H9 (cell line): ENCODE results near the gene NFATC1. TPM values are rescaled to one million over a fixed set of nuclear protein-coding genes. Genes with fewer than 3 reads are reported as not detected.

Source experiments
- DNase-seq: peaks from one replicate; pipeline ENCODE4 v3.0.0-alpha.2; 2017
- H2AFZ ChIP-seq: one replicate; pipeline ENCODE4 v1.6.1; 2013; ENCODE audit warnings: mild to moderate bottlenecking, low read length, control low read depth, moderate library complexity
- H2AK5ac ChIP-seq: 2 replicates; pipeline ENCODE4 v1.6.1; 2013; ENCODE audit warnings: low read length, control low read depth, mixed read lengths; ENCODE audit not compliant: insufficient read length
- H2BK120ac ChIP-seq: one replicate; pipeline ENCODE4 v1.6.1; 2013; ENCODE audit warnings: low read depth, mild to moderate bottlenecking, low read length, control low read depth, inconsistent platforms; ENCODE audit not compliant: poor library complexity, severe bottlenecking
- H2BK12ac ChIP-seq: 2 replicates; pipeline ENCODE4 v1.6.1; 2013; ENCODE audit warnings: low read length, control low read depth, mixed read lengths, low read depth; ENCODE audit not compliant: insufficient read length
- H2BK15ac ChIP-seq: 2 replicates; pipeline ENCODE4 v1.6.1; 2013; ENCODE audit warnings: low read depth, low read length, control low read depth
- H2BK20ac ChIP-seq: one replicate; pipeline ENCODE4 v1.6.1; 2013; ENCODE audit warnings: low read depth, mild to moderate bottlenecking, low read length, control low read depth, inconsistent platforms; ENCODE audit not compliant: poor library complexity, severe bottlenecking
- H2BK5ac ChIP-seq: 2 replicates; pipeline ENCODE4 v1.6.1; 2013; ENCODE audit warnings: low read length, control low read depth, mixed read lengths; ENCODE audit not compliant: insufficient read length
- H3K14ac ChIP-seq: 2 replicates; pipeline ENCODE4 v1.6.1; 2013; ENCODE audit warnings: low read length, control low read depth; ENCODE audit not compliant: insufficient read depth
- H3K18ac ChIP-seq: 2 replicates; pipeline ENCODE4 v1.6.1; 2013; ENCODE audit warnings: low read depth, mild to moderate bottlenecking, mixed read lengths, low read length, control low read depth; ENCODE audit not compliant: insufficient read length
- H3K23ac ChIP-seq: 2 replicates; pipeline ENCODE4 v1.6.1; 2013; ENCODE audit warnings: low read length, control low read depth, mixed read lengths, low read depth; ENCODE audit not compliant: insufficient read length
- H3K23me2 ChIP-seq: 2 replicates; pipeline ENCODE4 v1.6.1; 2013; ENCODE audit warnings: low read depth, mild to moderate bottlenecking, mixed read lengths, low read length, control low read depth; ENCODE audit not compliant: insufficient read length, poor library complexity, severe bottlenecking
- H3K27ac ChIP-seq: 2 replicates; pipeline ENCODE4 v1.5.1; 2013; ENCODE audit warnings: low read length, control low read depth, mixed read lengths, low read depth; ENCODE audit not compliant: insufficient read length
- H3K27me3 ChIP-seq: 2 replicates; pipeline ENCODE4 v1.6.1; 2013; ENCODE audit warnings: low read length, control low read depth, inconsistent platforms; ENCODE audit not compliant: insufficient read depth
- H3K4ac ChIP-seq: 2 replicates; pipeline ENCODE4 v1.6.1; 2013; ENCODE audit warnings: low read depth, mild to moderate bottlenecking, control low read depth, inconsistent platforms, low read length, moderate library complexity
- H3K4me1 ChIP-seq: 2 replicates; pipeline ENCODE4 v1.6.1; 2013; ENCODE audit warnings: low read length, control low read depth, inconsistent platforms; ENCODE audit not compliant: insufficient read depth
- H3K4me2 ChIP-seq: 2 replicates; pipeline ENCODE4 v1.6.1; 2013; ENCODE audit warnings: low read length, control low read depth, mixed read lengths; ENCODE audit not compliant: insufficient read length, insufficient read depth
- H3K56ac ChIP-seq: 2 replicates; pipeline ENCODE4 v1.6.1; 2013; ENCODE audit warnings: low read depth, mild to moderate bottlenecking, mixed read lengths, low read length, control low read depth; ENCODE audit not compliant: insufficient read length
- H3K79me1 ChIP-seq: 2 replicates; pipeline ENCODE4 v1.6.1; 2013; ENCODE audit warnings: low read depth, mild to moderate bottlenecking, moderate library complexity, low read length, control low read depth, inconsistent platforms; ENCODE audit not compliant: insufficient read depth, poor library complexity, severe bottlenecking
- H3K79me2 ChIP-seq: 2 replicates; pipeline ENCODE4 v1.6.1; 2013; ENCODE audit warnings: low read length, control low read depth, inconsistent platforms; ENCODE audit not compliant: insufficient read depth
- H3K9ac ChIP-seq: 2 replicates; pipeline ENCODE4 v1.6.1; 2013; ENCODE audit warnings: low read length, control low read depth, mixed read lengths; ENCODE audit not compliant: insufficient read length; ENCODE audit errors: extremely low read depth
- H3K9me3 ChIP-seq: one replicate; pipeline ENCODE4 v1.6.1; 2013; ENCODE audit warnings: low read depth, low read length, inconsistent platforms; ENCODE audit not compliant: control insufficient read depth
- H3T11ph ChIP-seq: one replicate; pipeline ENCODE4 v1.6.1; 2013; ENCODE audit warnings: mild to moderate bottlenecking, low read length, control low read depth, inconsistent platforms
- H4K20me1 ChIP-seq: one replicate; pipeline ENCODE4 v1.6.1; 2013; ENCODE audit not compliant: control insufficient read depth, insufficient read length, insufficient read depth
- H4K5ac ChIP-seq: 2 replicates; pipeline ENCODE4 v1.6.1; 2013; ENCODE audit warnings: low read depth, mild to moderate bottlenecking, mixed read lengths, low read length, control low read depth; ENCODE audit not compliant: insufficient read length
- H4K8ac ChIP-seq: replicated peaks from 2 replicates; pipeline ENCODE4 v1.6.1; 2013; ENCODE audit warnings: low read length, control low read depth, mixed read lengths, low read depth; ENCODE audit not compliant: insufficient read length
- H4K91ac ChIP-seq: 2 replicates; pipeline ENCODE4 v1.6.1; 2013; ENCODE audit warnings: low read depth, mild to moderate bottlenecking, moderate library complexity, mixed read lengths, low read length, control low read depth; ENCODE audit not compliant: insufficient read length
- H3K27ac Mint-ChIP-seq, 3 experiments: 2 replicates in 2 of 3; 3 replicates in 1 of 3; pipeline ENCODE4 v1.8.0; 2020 to 2021; ENCODE audit warnings: mixed read lengths in 3 of 3, mild to moderate bottlenecking in 1 of 3, moderate library complexity in 1 of 3
- H3K27me3 Mint-ChIP-seq: 2 replicates; pipeline ENCODE4 v1.8.0; 2021; ENCODE audit warnings: low read depth, mild to moderate bottlenecking, moderate library complexity, mixed read lengths
- H3K36me3 Mint-ChIP-seq, 3 experiments: 2 replicates in 2 of 3; 3 replicates in 1 of 3; pipeline ENCODE4 v1.8.0; 2020 to 2021; ENCODE audit warnings: low read depth in 3 of 3, mixed read lengths in 3 of 3; ENCODE audit not compliant: insufficient read depth in 1 of 3
- H3K4me1 Mint-ChIP-seq, 2 experiments: 2 replicates each; pipeline ENCODE4 v1.8.0; 2020; ENCODE audit warnings: mixed read lengths in 2 of 2
- H3K4me3 Mint-ChIP-seq, 2 experiments: 2 replicates in 1 of 2; 3 replicates in 1 of 2; pipeline ENCODE4 v1.8.0; 2020 to 2021; ENCODE audit warnings: mild to moderate bottlenecking in 2 of 2, mixed read lengths in 2 of 2, moderate library complexity in 1 of 2
- H3K9me3 Mint-ChIP-seq, 2 experiments: 2 replicates in 1 of 2; 3 replicates in 1 of 2; pipeline ENCODE4 v1.8.0; 2020; ENCODE audit warnings: mild to moderate bottlenecking in 2 of 2, mixed read lengths in 2 of 2, moderate library complexity in 1 of 2
- CTCF ChIP-seq: fragments of 200-600 bp; sonication (generic); conservative IDR thresholded peaks from 3 replicates; pipeline ENCODE4 v1.8.0; 2021; ENCODE audit warnings: antibody characterized with exemption, mild to moderate bottlenecking
- WGBS: extraction: QIAGEN DNeasy Blood & Tissue Kit; methylation state at CpG from one replicate; pipeline ENCODE4 v1.1.7; 2013; ENCODE audit warnings: missing lambda C conversion rate, low lambda C conversion rate, mixed read lengths; ENCODE audit not compliant: insufficient read length; ENCODE audit errors: extremely low coverage; 5-methylcytosine and 5-hydroxymethylcytosine counted together
- total RNA-seq: library from RNA; stranded (reverse); gene quantifications from 2 replicates; pipeline ENCODE4 v1.2.1, GENCODE V29; 2021

Gene NFATC1
- total RNA-seq, 1 experiment from 2014 or later = 5.5 TPM

- no peak overlapping the region for H2BK5ac ChIP-seq
- Mint-ChIP-seq H3K27ac (no peak overlapping the region), H3K4me1 (peaks cover 4 to 12% of the 10 kb centered on the region in 2 experiments), H3K36me3 (peaks cover 0 to 3% (median 0%) of the 10 kb centered on the region in 3 experiments; a peak in 2 of 7 replicates), H3K27me3 (no peaks in the 10 kb centered on the region; the same call in 1 of the 2 replicates), H3K9me3 (no peaks in the 10 kb centered on the region; a peak in 1 of 5 replicates), H3K4me3 (no peak overlapping the region)
- H4K20me1 ChIP-seq = no peaks in the 10 kb centered on the region
- H3K14ac ChIP-seq = no peak overlapping the region
- no peak overlapping the region for H4K8ac ChIP-seq
- no peaks in the 10 kb centered on the region for H3K23me2 ChIP-seq
- no peak overlapping the region for H2BK12ac ChIP-seq
- DNase-seq = no peak
- H3K9ac ChIP-seq = no peak overlapping the region
- no peak overlapping the region for H4K91ac ChIP-seq
- no peaks in the 10 kb centered on the region for H3K9me3 ChIP-seq
- no peak overlapping the region for H2AFZ ChIP-seq
- no peak overlapping the region for H2BK20ac ChIP-seq
- H3K27ac ChIP-seq = no peak overlapping the region
- no peak overlapping the region for H3K56ac ChIP-seq
- H3K79me2 ChIP-seq = no peaks in the 10 kb centered on the region
- no peak overlapping the region for H3K4ac ChIP-seq
- H3K18ac ChIP-seq = no peak overlapping the region
- no peak overlapping the region for H3T11ph ChIP-seq
- no CpG with 5 or more reads among the region's 14 CpGs for WGBS
- H4K5ac ChIP-seq = no peak overlapping the region
- H3K23ac ChIP-seq = no peak overlapping the region
- H2AK5ac ChIP-seq = no peak overlapping the region
- no peaks in the 10 kb centered on the region for H3K4me1 ChIP-seq
- H2BK15ac ChIP-seq = no peak overlapping the region
- no peaks in the 10 kb centered on the region for H3K27me3 ChIP-seq
- no peak overlapping the region for H3K4me2 ChIP-seq
- no peak for TF ChIP-seq CTCF
- no peak overlapping the region for H2BK120ac ChIP-seq
- H3K79me1 ChIP-seq = no peaks in the 10 kb centered on the region
Measured at GRCh38 chr18:79429381-79429780, 33.7 kb downstream of the NFATC1 start.
